HG02884 (cell line): ENCODE results near the gene NCSTN.
"Not testable (repeated sequence)": the region's sequence is repeated elsewhere in the genome, so short reads cannot be mapped to it uniquely, and the experiment has no call there.

ENCODE experiments used
- ATAC-seq: cut with Tn5 transposase; IDR thresholded peaks from one replicate; pipeline ENCODE4 v1.9.1; 2021; ENCODE audit warnings: mild to moderate bottlenecking, moderate library complexity; ENCODE audit not compliant: unreplicated experiment

The NCSTN gene

GRCh38 chr1:160370561-160371345, 27.6 kb downstream of the NCSTN start:
- no peak for ATAC-seq

GRCh38 chr1:160371346-160371631, 28.1 kb downstream of the NCSTN start:
- no peak for ATAC-seq

GRCh38 chr1:160371756-160372155, 28.6 kb downstream of the NCSTN start:
- no peak for ATAC-seq

GRCh38 chr1:160373696-160374095, 30.5 kb downstream of the NCSTN start:
- no peak for ATAC-seq

- no peak for ATAC-seq
Measured at GRCh38 chr1:160374306-160375110, 31.3 kb downstream of the NCSTN start.

- ATAC-seq = no peak
Measured at GRCh38 chr1:160375788-160376524, 32.8 kb downstream of the NCSTN start.

GRCh38 chr1:160376525-160377131, 33.4 kb downstream of the NCSTN start:
- ATAC-seq = no peak

GRCh38 chr1:160377585-160378206, 34.5 kb downstream of the NCSTN start:
- no peak for ATAC-seq

- ATAC-seq = not testable (repeated sequence)
Measured at GRCh38 chr1:160384812-160385211, 41.6 kb downstream of the NCSTN start.

- not testable (repeated sequence) for ATAC-seq
Measured at GRCh38 chr1:160388406-160388805, 45.2 kb downstream of the NCSTN start.

- no peak for ATAC-seq
Measured at GRCh38 chr1:160394673-160395072, 51.5 kb downstream of the NCSTN start.

GRCh38 chr1:160397651-160398050, 54.5 kb downstream of the NCSTN start:
- no peak for ATAC-seq

GRCh38 chr1:160398823-160399222, 55.6 kb downstream of the NCSTN start:
- ATAC-seq = no peak

GRCh38 chr1:160399544-160400222, 56.5 kb downstream of the NCSTN start:
- ATAC-seq = no peak

GRCh38 chr1:160400223-160400645, 57.1 kb downstream of the NCSTN start, which contains the start of gene VANGL2:
Gene VANGL2, plus strand, starts transcription at chr1:160400564. Its CDS starts 15,274 bp downstream, at chr1:160415838.
- ATAC-seq = no peak

GRCh38 chr1:160400646-160401486, 57.7 kb downstream of the NCSTN start:
- ATAC-seq = no peak

- no peak for ATAC-seq
Measured at GRCh38 chr1:160401487-160401805, 58.3 kb downstream of the NCSTN start.

- no peak for ATAC-seq
Measured at GRCh38 chr1:160402001-160402795, 59.0 kb downstream of the NCSTN start.
